Stimulated activated CD4-positive, alpha-beta T cell treated with anti-CD3 and anti-CD28 coated beads, TNF-alpha, amount 100 ng/mL, for 1 hour (primary cell): ENCODE measurements around the gene XPR1.
"Not testable (repeated sequence)": the region's sequence is repeated elsewhere in the genome, so short reads cannot be mapped to it uniquely, and the experiment has no call there.

Experiments used
- DNase-seq, 3 donors: peaks; one replicate each; pipeline ENCODE4 v3.0.0-alpha.2; 2020; ENCODE audit warnings: low read depth in 3 of 3, low spot score in 1 of 3

The XPR1 gene

GRCh38 chr1:180643693-180644092, 11.9 kb downstream of the XPR1 start:
- no peak for DNase-seq

- no peak for DNase-seq
Observed at GRCh38 chr1:180644526-180645192, 12.8 kb downstream of the XPR1 start.

- DNase-seq, result not testable (repeated sequence)
Observed at GRCh38 chr1:180645261-180645660, 13.4 kb downstream of the XPR1 start.

GRCh38 chr1:180646093-180646492, 14.3 kb downstream of the XPR1 start:
- DNase-seq, result no peak

- DNase-seq, result no peak
Observed at GRCh38 chr1:180646547-180646946, 14.7 kb downstream of the XPR1 start.

- DNase-seq, result no peak
Observed at GRCh38 chr1:180652792-180653191, 21.0 kb downstream of the XPR1 start.

- DNase-seq, result no peak
Observed at GRCh38 chr1:180662709-180663108, 30.9 kb downstream of the XPR1 start.

- DNase-seq, result no peak
Observed at GRCh38 chr1:180670681-180671080, 38.9 kb downstream of the XPR1 start.

GRCh38 chr1:180672105-180672504, 40.3 kb downstream of the XPR1 start:
- no peak for DNase-seq

- DNase-seq, result no peak
Observed at GRCh38 chr1:180672505-180672904, 40.7 kb downstream of the XPR1 start.

- DNase-seq, result no peak
Observed at GRCh38 chr1:180674603-180675530, 43.0 kb downstream of the XPR1 start.

GRCh38 chr1:180675586-180675985, 43.8 kb downstream of the XPR1 start:
- DNase-seq, result no peak

GRCh38 chr1:180680558-180681144, 48.8 kb downstream of the XPR1 start:
- DNase-seq, result no peak

- not testable (repeated sequence) for DNase-seq
Observed at GRCh38 chr1:180683117-180683516, 51.3 kb downstream of the XPR1 start.

GRCh38 chr1:180691322-180691913, 59.6 kb downstream of the XPR1 start:
- DNase-seq, result no peak

- no peak for DNase-seq
Observed at GRCh38 chr1:180693564-180694244, 61.9 kb downstream of the XPR1 start.

GRCh38 chr1:180695282-180695681, 63.5 kb downstream of the XPR1 start:
- no peak for DNase-seq

GRCh38 chr1:180696361-180696760, 64.5 kb downstream of the XPR1 start:
- no peak for DNase-seq

- no peak for DNase-seq
Observed at GRCh38 chr1:180698580-180698979, 66.8 kb downstream of the XPR1 start.

GRCh38 chr1:180702376-180702775, 70.6 kb downstream of the XPR1 start:
- DNase-seq, result not testable (repeated sequence)

- not testable (repeated sequence) for DNase-seq
Observed at GRCh38 chr1:180710746-180711145, 78.9 kb downstream of the XPR1 start.
